Measurements from ENCODE around the gene GPR78. TPM values are rescaled to one million over a fixed set of nuclear protein-coding genes. Genes with fewer than 3 reads are reported as not detected.

GPR78 gene
- total RNA-seq, 1 experiment from 2014 or later, result 3.4 TPM

GRCh38 chr4:8544282-8544681 lies 35.9 kb upstream of the GPR78 start:
- no peaks in the 10 kb centered on the region for H3K4me1 ChIP-seq (ENCODE audit: insufficient read depth, low read length)
- no peak overlapping the region for H4K91ac ChIP-seq (ENCODE audit: insufficient read length, low read depth, low read length)
- Mint-ChIP-seq H3K27me3 (ENCODE audit: low read depth) (peaks cover 4% of the 10 kb centered on the region), H3K27ac (peak overlapping the region in 1 of 3 experiments; percentile 13; a peak in 2 of 7 replicates), H3K36me3 (ENCODE audit: insufficient read depth in 1 of 3, low read depth in 3 of 3) (no peaks in the 10 kb centered on the region), H3K9me3 (no peaks in the 10 kb centered on the region), H3K4me1 (peaks cover 17 to 30% of the 10 kb centered on the region in 2 experiments), H3K4me3 (no peak overlapping the region)
- H3K18ac ChIP-seq (ENCODE audit: insufficient read length, low read depth, low read length), result no peak overlapping the region
- no peak overlapping the region for H3K27ac ChIP-seq (ENCODE audit: insufficient read length, low read depth, low read length)
- H2BK5ac ChIP-seq (ENCODE audit: insufficient read length, low read length), result no peak overlapping the region
- H3K23ac ChIP-seq (ENCODE audit: insufficient read length, low read depth, low read length), result no peak overlapping the region
- no peak for DNase-seq
- no peak overlapping the region for H3T11ph ChIP-seq (ENCODE audit: low read length)
- H3K79me1 ChIP-seq (ENCODE audit: insufficient read depth, low read depth, low read length, poor library complexity, severe bottlenecking), result no peaks in the 10 kb centered on the region
- no peak overlapping the region for H2AK5ac ChIP-seq (ENCODE audit: insufficient read length, low read length)
- no peak overlapping the region for H3K4ac ChIP-seq (ENCODE audit: low read depth, low read length)
- H3K9ac ChIP-seq (ENCODE audit: extremely low read depth, insufficient read length, low read length), result no peak overlapping the region
- no peak overlapping the region; the same call in 1 of the 2 replicates for H3K14ac ChIP-seq (ENCODE audit: insufficient read depth, low read length)
- no peak overlapping the region for H2AFZ ChIP-seq (ENCODE audit: low read length)
- no peak overlapping the region for H2BK12ac ChIP-seq (ENCODE audit: insufficient read length, low read depth, low read length)
- no peak overlapping the region for H2BK15ac ChIP-seq (ENCODE audit: low read depth, low read length)
- no peak overlapping the region for H3K4me2 ChIP-seq (ENCODE audit: insufficient read depth, insufficient read length, low read length)
- WGBS (ENCODE audit: extremely low coverage, insufficient read length, low lambda C conversion rate), result no CpG with 5 or more reads among the region's 3 CpGs
- peaks cover 2% of the 10 kb centered on the region for H3K23me2 ChIP-seq (ENCODE audit: insufficient read length, low read depth, low read length, poor library complexity, severe bottlenecking)
- H4K8ac ChIP-seq (replicated peaks; ENCODE audit: insufficient read length, low read depth, low read length), result no peak overlapping the region
- no peak for TF ChIP-seq CTCF (conservative IDR thresholded peaks at IDR 0.05)
- H2BK120ac ChIP-seq (ENCODE audit: low read depth, low read length, poor library complexity, severe bottlenecking), result no peak overlapping the region
- H4K20me1 ChIP-seq (ENCODE audit: control insufficient read depth, insufficient read depth, insufficient read length), result no peaks in the 10 kb centered on the region
- no peak overlapping the region for H2BK20ac ChIP-seq (ENCODE audit: low read depth, low read length, poor library complexity, severe bottlenecking)
- H3K56ac ChIP-seq (ENCODE audit: insufficient read length, low read depth, low read length), result no peak overlapping the region
- no peak overlapping the region for H4K5ac ChIP-seq (ENCODE audit: insufficient read length, low read depth, low read length)
- no peaks in the 10 kb centered on the region for H3K27me3 ChIP-seq (ENCODE audit: insufficient read depth, low read length)
- no peaks in the 10 kb centered on the region for H3K79me2 ChIP-seq (ENCODE audit: insufficient read depth, low read length)
- H3K9me3 ChIP-seq (ENCODE audit: control insufficient read depth, low read depth, low read length), result no peaks in the 10 kb centered on the region
